Measurements from ENCODE around the gene MAB21L2.

Gene MAB21L2

DNA sequence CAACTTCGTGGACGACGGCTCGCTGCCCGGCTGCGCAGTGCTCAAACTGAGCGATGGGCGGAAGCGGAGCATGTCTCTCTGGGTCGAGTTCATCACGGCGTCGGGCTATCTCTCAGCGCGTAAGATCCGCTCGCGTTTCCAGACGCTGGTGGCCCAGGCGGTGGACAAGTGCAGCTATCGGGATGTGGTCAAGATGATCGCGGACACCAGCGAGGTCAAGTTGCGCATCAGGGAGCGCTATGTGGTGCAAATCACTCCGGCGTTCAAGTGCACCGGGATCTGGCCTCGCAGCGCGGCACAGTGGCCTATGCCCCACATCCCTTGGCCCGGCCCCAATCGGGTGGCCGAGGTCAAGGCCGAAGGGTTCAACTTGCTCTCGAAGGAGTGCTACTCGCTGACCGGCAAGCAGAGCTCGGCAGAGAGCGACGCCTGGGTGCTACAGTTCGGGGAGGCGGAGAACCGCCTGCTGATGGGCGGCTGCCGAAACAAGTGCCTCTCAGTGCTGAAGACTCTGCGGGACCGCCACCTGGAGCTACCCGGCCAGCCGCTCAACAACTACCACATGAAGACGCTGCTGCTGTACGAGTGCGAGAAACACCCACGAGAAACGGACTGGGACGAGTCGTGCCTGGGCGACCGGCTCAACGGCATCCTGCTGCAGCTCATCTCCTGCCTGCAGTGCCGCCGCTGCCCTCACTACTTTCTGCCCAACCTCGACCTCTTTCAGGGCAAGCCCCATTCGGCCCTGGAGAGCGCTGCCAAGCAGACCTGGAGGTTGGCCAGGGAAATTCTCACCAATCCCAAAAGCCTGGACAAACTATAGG is 1.5 kb downstream of the MAB21L2 start:
- no peak for DNase-seq
- Mint-ChIP-seq H3K36me3 (peaks cover 49 to 68% of the 10 kb centered on the region in 2 donors), H3K4me1 (no peaks in the 10 kb centered on the region), H3K4me3 (no peak overlapping the region), H3K9me3 (peaks cover 0 to 6% of the 10 kb centered on the region in 2 donors), H3K27me3 (no peaks in the 10 kb centered on the region), H3K27ac (no peak overlapping the region)
- no peak for ATAC-seq (replicated peaks)

DNA sequence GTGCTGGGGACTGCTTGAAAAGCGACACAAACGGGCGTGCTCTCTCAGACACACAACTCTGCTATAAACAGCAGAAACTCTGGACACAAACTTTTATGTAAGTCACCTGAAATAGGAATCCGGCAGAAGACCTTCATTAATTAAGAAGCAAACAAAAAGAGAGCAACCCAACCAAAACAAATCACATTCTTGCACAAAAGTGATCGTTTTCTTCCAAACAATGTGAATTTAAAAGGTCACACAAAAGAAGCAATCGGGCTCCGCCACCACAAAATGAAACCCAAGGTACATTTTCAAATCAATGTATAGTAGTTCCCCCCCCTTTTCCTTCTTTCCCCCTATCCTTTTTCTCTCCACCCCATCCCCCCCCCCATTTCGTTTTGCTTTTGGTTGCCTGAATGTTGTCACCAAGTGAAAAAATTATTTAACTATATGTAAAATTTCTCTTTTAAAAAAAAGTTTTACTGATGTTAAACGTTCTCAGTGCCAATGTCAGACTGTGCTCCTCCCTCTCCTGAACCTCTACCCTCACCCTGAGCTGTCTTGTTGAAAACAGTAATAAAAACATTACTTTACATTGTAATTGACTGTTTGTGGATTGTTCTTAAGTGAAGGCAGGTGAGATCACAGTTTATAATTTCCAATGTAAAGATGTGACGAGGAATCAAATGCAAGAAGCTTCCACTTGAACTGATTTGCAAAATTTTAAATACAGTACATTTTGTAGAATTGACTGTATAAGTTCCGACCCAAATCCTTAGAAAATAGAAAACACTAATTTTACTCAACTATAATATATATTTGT is 2.4 kb downstream of the MAB21L2 start:
- Mint-ChIP-seq H3K27ac (no peak overlapping the region), H3K9me3 (peaks cover 0 to 6% of the 10 kb centered on the region in 2 donors), H3K4me3 (no peak overlapping the region), H3K27me3 (no peaks in the 10 kb centered on the region), H3K4me1 (no peaks in the 10 kb centered on the region), H3K36me3 (peaks cover 46 to 60% of the 10 kb centered on the region in 2 donors)
- DNase-seq (no peak), ATAC-seq (replicated peaks) (no peak)

DNA sequence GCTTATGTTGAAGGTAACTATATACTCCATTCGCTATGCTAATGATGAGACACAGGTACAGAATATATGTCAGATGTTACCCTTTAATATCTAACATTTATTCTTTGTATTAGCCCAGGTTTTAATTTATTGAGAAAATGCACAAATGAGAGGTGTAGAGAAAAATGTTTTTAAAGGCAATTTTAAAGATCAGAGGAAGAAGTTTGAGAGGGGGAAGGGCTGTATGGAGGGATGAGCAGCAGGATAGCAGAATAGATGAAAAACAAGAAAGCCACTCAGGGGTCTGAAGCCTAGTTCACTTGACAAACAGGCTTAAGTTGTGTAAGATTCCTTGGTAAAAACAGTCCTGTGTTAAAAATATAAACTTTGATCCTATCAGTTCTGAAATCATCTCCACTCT is 3.7 kb downstream of the MAB21L2 start:
- Mint-ChIP-seq H3K27ac (no peak overlapping the region), H3K4me1 (no peaks in the 10 kb centered on the region), H3K27me3 (no peaks in the 10 kb centered on the region), H3K36me3 (peaks cover 39 to 57% of the 10 kb centered on the region in 2 donors), H3K9me3 (peaks cover 0 to 1% of the 10 kb centered on the region in 2 donors), H3K4me3 (no peak overlapping the region)
- ATAC-seq (replicated peaks) (no peak), DNase-seq (no peak)

DNA sequence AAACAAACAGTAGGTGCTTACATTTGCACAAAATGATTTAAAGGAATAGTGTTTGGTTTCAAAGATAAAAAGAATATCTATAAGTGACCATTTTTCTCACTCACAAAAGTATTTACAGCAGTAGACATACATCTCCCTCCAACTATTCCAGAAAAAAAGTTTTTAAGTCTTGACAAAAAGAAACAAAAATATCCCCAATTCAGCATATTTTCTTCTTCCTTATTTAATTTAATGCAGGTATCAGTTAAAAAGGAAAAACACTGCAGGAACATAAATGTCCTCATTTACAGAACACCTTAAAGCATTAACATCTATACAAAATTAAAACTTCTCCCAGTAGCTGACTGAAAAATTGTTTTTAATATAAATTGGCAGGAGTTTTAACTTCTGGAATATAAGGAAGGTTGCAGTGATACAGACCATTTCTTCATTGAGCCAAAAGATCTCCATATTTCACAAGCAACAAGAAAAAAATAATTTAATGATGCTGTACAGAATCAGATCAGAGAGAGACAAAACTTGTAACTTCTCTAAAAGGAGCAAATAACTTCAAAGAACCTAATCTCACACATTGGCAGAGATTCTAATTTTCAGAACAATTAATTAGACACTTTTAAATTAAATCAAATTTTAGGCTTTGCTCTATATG is 4.3 kb downstream of the MAB21L2 start:
- no peaks in the 10 kb centered on the region for H3K4me1 Mint-ChIP-seq
- no peak overlapping the region for H3K27ac Mint-ChIP-seq
- peaks cover 37 to 57% of the 10 kb centered on the region in 2 donors for H3K36me3 Mint-ChIP-seq
- no peaks in the 10 kb centered on the region for H3K27me3 Mint-ChIP-seq
- no peak overlapping the region for H3K4me3 Mint-ChIP-seq
- no peak for DNase-seq
- ATAC-seq (replicated peaks): no peak
- peaks cover 0 to 1% of the 10 kb centered on the region in 2 donors for H3K9me3 Mint-ChIP-seq

DNA sequence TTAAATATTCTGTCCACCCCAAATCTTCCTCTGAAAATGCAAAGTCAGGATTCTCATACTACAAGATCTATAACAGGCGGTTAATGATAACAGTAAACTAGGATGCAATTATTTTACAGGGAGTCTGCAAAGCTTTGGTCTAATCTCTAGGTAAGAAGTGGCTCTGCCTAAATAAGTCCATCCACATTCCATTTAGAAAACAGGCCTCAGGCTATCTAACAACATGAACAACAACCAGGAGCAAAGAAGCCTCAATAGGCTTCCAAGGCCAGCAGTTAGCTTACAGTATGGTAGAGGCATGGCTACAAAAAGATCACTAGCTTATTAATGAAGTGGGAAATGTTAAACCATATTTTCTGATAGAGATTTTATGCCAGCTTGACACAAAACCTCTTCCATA is 6.4 kb downstream of the MAB21L2 start:
- peaks cover 19 to 37% of the 10 kb centered on the region in 2 donors for H3K36me3 Mint-ChIP-seq
- no peaks in the 10 kb centered on the region for H3K27me3 Mint-ChIP-seq
- H3K4me1 Mint-ChIP-seq: no peaks in the 10 kb centered on the region
- H3K27ac Mint-ChIP-seq: no peak overlapping the region
- H3K9me3 Mint-ChIP-seq: no peaks in the 10 kb centered on the region
- DNase-seq (no peak), ATAC-seq (replicated peaks) (no peak)
- no peak overlapping the region for H3K4me3 Mint-ChIP-seq

DNA sequence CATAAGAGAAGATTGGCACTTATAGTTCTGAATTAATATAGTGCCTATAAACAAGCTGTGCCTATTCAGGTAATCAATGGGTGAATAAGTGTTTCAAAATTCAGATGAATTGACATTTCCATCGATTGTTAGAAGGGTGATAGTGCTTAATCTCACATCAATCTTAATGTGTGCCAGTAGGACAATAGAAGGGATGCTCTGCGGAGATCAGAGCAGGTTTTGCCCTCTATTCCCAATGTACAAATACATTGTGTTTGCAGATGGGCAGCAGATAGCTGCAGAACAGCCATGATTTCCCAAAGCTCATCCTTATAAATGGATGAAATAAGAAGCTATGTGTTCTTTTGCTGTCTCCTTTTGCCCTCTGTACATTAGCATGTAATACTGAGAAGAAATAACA is 7.2 kb downstream of the MAB21L2 start:
- Mint-ChIP-seq H3K27ac (no peak overlapping the region), H3K36me3 (peaks cover 10 to 29% of the 10 kb centered on the region in 2 donors), H3K27me3 (no peaks in the 10 kb centered on the region), H3K4me1 (no peaks in the 10 kb centered on the region), H3K9me3 (no peaks in the 10 kb centered on the region), H3K4me3 (no peak overlapping the region)
- DNase-seq (no peak), ATAC-seq (replicated peaks) (no peak)

DNA sequence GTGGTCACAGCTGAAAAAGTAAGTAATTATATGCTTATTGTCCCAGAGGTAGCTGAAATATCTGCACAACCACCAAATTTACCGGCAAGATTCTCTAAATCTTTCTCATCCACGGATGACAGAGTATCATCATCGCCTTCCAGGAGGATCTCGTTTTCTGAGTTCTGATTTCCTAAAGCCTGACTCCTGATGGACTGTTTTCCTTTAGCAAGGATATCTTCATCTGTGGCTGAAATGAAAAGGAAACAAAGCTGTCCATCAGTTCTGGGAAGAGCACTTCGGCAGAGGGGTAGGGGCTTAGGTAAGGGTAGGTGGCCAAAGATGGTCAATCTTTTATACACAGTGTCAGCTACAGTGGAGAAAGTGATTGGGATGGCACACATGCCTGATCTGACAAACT is 8.7 kb downstream of the MAB21L2 start:
- H3K36me3 Mint-ChIP-seq: peaks cover 9 to 22% of the 10 kb centered on the region in 2 donors

DNA sequence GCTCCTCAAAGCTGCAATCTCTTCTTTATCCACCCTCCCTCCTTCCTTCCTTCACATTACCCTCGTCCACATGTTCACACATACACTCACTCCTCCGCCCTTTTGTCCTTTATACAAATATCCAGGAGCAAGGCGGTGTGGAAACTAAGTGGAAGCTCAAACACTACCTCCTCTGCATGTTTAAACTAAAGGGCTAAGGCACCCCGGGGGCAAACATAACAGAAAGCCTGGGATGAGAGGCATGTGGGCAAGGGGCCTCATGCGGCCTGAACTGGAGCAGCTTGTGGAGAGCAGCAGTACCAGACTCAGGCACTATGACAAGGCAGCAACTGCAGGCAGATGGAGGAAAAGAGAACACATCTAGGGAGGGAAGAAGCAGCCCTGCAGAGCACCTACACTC is 9.5 kb downstream of the MAB21L2 start:
- H3K4me3 Mint-ChIP-seq: no peak overlapping the region
- peaks cover 9 to 21% of the 10 kb centered on the region in 2 donors for H3K36me3 Mint-ChIP-seq
- no peak for ATAC-seq (replicated peaks)
- no peak for DNase-seq
- no peaks in the 10 kb centered on the region for H3K9me3 Mint-ChIP-seq
- H3K27me3 Mint-ChIP-seq: no peaks in the 10 kb centered on the region
- H3K27ac Mint-ChIP-seq: no peak overlapping the region
- no peaks in the 10 kb centered on the region for H3K4me1 Mint-ChIP-seq

More for the DNA sequence above, 8.7 kb downstream of the MAB21L2 start:
- no peak overlapping the region for H3K4me3 Mint-ChIP-seq
- H3K27me3 Mint-ChIP-seq: no peaks in the 10 kb centered on the region
- H3K27ac Mint-ChIP-seq: no peak overlapping the region
- ATAC-seq (replicated peaks): no peak
- no peak for DNase-seq
- no peaks in the 10 kb centered on the region for H3K9me3 Mint-ChIP-seq
- H3K4me1 Mint-ChIP-seq: no peaks in the 10 kb centered on the region

DNA sequence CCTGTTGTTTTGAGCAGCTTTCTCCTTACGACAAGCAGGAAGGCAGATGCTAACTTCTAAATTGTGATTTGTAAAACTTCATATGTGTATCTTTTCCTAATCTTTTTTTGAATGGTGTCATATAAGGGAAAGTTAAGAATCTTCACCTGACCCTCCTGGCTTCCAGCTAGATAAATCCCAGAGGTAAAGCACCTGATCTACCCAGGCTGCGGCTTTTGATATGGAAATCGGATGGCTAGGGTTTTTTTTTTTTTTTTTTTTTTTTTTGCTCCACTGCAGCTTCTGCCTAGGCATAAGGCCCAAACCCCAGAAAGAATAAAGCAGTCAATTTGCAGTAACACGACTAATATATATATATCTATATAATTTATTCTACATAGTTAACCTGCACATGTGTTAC is 10.0 kb downstream of the MAB21L2 start:
- H3K36me3 Mint-ChIP-seq: peaks cover 9 to 21% of the 10 kb centered on the region in 2 donors

DNA sequence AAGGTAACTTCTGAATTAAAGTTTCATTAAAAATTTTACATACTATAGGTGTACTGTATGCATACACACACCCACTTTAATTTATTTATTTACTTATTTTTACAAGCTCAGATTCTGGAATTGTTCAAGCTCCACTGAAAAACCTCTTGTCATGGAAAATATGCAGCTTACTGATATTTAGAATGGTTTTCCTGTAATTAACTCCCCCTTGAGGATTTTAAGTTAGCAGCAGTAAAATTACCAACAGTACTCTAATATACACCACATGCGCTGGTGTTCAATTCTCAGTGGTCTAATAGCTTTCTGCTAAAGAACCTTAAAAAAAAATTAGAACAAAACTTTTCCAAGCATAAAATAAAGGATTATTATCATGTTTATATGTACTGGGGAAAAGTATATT is 12.0 kb downstream of the MAB21L2 start:
- ATAC-seq (replicated peaks): no peak
- H3K4me3 Mint-ChIP-seq: no peak overlapping the region
- no peaks in the 10 kb centered on the region for H3K4me1 Mint-ChIP-seq
- DNase-seq: no peak
- no peaks in the 10 kb centered on the region for H3K9me3 Mint-ChIP-seq
- H3K27me3 Mint-ChIP-seq: no peaks in the 10 kb centered on the region
- peaks cover 10 to 21% of the 10 kb centered on the region in 2 donors for H3K36me3 Mint-ChIP-seq
- H3K27ac Mint-ChIP-seq: no peak overlapping the region

More for the DNA sequence above, 10.0 kb downstream of the MAB21L2 start:
- no peak for ATAC-seq (replicated peaks)
- Mint-ChIP-seq H3K4me1 (no peaks in the 10 kb centered on the region), H3K27me3 (no peaks in the 10 kb centered on the region), H3K4me3 (no peak overlapping the region), H3K27ac (no peak overlapping the region), H3K9me3 (no peaks in the 10 kb centered on the region)
- DNase-seq: no peak

DNA sequence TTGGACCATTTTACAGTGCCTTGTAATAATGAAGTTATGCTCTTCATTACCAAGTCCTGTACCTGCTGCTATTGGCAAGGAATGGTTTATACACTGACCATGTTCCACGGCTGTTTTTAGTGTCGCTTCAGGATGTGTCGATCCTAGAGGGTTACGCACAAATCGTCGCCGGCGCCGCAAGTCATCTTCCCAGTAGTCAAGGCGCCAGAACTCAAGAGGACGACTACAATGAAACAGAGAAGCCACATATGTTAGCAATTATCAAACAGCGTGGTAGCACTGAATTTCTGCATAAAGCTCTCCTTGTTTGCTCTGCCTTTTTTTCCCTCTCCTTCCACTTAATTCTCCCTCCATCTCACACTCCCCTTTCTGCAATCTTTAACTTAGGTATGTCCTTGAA is 17.0 kb downstream of the MAB21L2 start:
- H3K27me3 Mint-ChIP-seq: no peaks in the 10 kb centered on the region
- no peak overlapping the region for H3K27ac Mint-ChIP-seq
- ATAC-seq (replicated peaks): no peak
- H3K4me3 Mint-ChIP-seq: no peak overlapping the region
- DNase-seq: no peak
- peaks cover 11 to 17% of the 10 kb centered on the region in 2 donors for H3K36me3 Mint-ChIP-seq
- no peaks in the 10 kb centered on the region for H3K9me3 Mint-ChIP-seq
- peaks cover 0 to 6% of the 10 kb centered on the region in 2 donors for H3K4me1 Mint-ChIP-seq

DNA sequence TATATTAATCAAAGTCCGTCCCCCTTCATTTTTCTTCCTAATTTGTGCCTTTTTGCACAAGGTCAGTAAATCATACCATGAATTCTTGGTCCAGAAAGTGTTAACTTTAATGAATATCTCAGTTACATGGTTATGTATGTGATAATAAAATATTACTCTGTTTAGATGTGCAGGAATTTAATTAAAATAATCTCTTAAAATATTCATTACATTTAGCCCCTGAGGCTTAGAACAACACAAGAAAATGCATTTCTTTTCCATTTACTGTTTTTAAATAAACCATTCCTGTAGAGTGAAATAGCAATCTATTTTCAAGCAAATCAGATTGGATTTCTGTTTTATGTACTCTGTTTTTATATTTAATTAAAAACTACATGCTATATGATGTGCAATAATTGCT is 17.6 kb downstream of the MAB21L2 start:
- peaks cover 0 to 6% of the 10 kb centered on the region in 2 donors for H3K4me1 Mint-ChIP-seq
- H3K27me3 Mint-ChIP-seq: no peaks in the 10 kb centered on the region
- ATAC-seq (replicated peaks): no peak
- peaks cover 11 to 17% of the 10 kb centered on the region in 2 donors for H3K36me3 Mint-ChIP-seq
- H3K27ac Mint-ChIP-seq: no peak overlapping the region
- H3K9me3 Mint-ChIP-seq: no peaks in the 10 kb centered on the region
- DNase-seq: no peak
- H3K4me3 Mint-ChIP-seq: no peak overlapping the region

DNA sequence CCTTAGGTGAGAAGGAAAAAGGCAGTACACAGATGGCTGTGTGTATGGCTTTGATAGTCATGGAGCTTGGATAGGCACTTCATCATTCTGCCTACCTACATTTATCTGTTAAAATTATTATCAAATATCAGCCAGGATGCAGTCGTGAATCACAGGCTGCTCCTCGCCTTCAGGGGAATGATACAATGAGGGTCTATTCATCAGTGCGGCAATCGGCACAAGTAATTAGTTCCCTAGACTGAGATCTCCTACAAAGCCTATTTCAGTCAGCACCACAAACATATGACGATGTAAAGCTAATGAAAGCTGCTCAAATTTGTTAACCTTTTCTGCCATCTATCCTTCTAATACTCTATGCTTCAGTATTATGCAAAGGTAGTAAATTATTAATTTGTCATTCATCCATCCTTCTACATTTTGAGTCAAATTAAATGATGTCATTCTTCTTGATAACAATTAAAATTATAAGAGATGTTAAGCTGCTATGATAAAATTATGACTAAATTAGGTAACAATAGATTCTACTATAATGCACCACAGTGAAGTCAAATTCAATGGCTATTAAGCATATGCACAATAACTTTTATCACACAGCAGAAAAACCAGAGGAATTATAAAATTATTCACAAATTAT is 19.0 kb downstream of the MAB21L2 start:
- H3K36me3 Mint-ChIP-seq: peaks cover 11 to 17% of the 10 kb centered on the region in 2 donors
- no peak for ATAC-seq (replicated peaks)
- no peak for DNase-seq
- no peaks in the 10 kb centered on the region for H3K9me3 Mint-ChIP-seq
- no peak overlapping the region for H3K27ac Mint-ChIP-seq
- no peaks in the 10 kb centered on the region for H3K27me3 Mint-ChIP-seq
- no peak overlapping the region for H3K4me3 Mint-ChIP-seq
- peaks cover 0 to 6% of the 10 kb centered on the region in 2 donors for H3K4me1 Mint-ChIP-seq

DNA sequence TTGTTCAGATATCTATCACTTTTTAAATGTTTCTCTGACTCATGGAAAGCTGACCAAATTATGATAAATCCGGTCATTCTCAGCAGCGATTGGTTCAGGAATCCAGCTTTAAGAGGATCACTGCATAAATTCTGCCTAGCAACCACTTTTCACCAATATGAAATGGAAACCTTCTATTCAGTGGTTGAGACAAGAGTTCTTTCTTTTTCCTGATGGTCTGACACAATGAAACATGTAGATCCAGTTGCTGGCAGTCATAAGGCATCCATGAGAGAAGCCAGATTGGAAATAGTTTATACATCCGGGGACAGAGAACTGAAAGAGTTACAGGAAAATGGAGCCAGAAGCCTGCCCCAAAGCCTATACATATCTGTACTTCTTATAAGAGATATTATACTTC is 27.2 kb downstream of the MAB21L2 start:
- H3K27ac Mint-ChIP-seq: no peak overlapping the region
- H3K4me1 Mint-ChIP-seq: peaks cover 0 to 14% of the 10 kb centered on the region in 2 donors
- DNase-seq: no peak
- ATAC-seq (replicated peaks): no peak
- H3K4me3 Mint-ChIP-seq: no peak overlapping the region
- H3K27me3 Mint-ChIP-seq: no peaks in the 10 kb centered on the region
- H3K9me3 Mint-ChIP-seq: no peaks in the 10 kb centered on the region
- peaks cover 7 to 16% of the 10 kb centered on the region in 2 donors for H3K36me3 Mint-ChIP-seq

Data from stimulated activated naive B cell treated with anti-CD40 and anti-IgM and Interleukin-4, amounts not matched to agents 10 μg/mL and 1 μg/mL and 100 μg/mL, for 72 hours (primary cell).